Mucosa of stomach (tissue), 1 donor: Measurements from ENCODE around the gene FAM3B.
"Not testable (repeated sequence)": the region's sequence is repeated elsewhere in the genome, so short reads cannot be mapped to it uniquely, and the experiment has no call there.

Experiments
- H3K27me3 ChIP-seq: one replicate; pipeline ENCODE4 v1.7.0; 2013; ENCODE audit warnings: mild to moderate bottlenecking, low read length; ENCODE audit not compliant: control insufficient read depth, insufficient read depth
- H3K36me3 ChIP-seq: one replicate; pipeline ENCODE4 v1.7.0; 2013; ENCODE audit warnings: low read length; ENCODE audit not compliant: control insufficient read depth, insufficient read depth
- H3K4me1 ChIP-seq: one replicate; pipeline ENCODE4 v1.7.0; 2013; ENCODE audit warnings: mild to moderate bottlenecking, low read length; ENCODE audit not compliant: control insufficient read depth, insufficient read depth
- H3K4me3 ChIP-seq: one replicate; pipeline ENCODE4 v1.7.0; 2013; ENCODE audit warnings: low read length
- H3K9ac ChIP-seq: one replicate; pipeline ENCODE4 v1.7.0; 2013; ENCODE audit warnings: mild to moderate bottlenecking, low read length, moderate library complexity
- H3K9me3 ChIP-seq: one replicate; pipeline ENCODE4 v1.7.0; 2013; ENCODE audit warnings: mild to moderate bottlenecking, low read length, moderate library complexity; ENCODE audit not compliant: control insufficient read depth
- donor health status: Pancreatic carcinoma.

Gene FAM3B

DNA sequence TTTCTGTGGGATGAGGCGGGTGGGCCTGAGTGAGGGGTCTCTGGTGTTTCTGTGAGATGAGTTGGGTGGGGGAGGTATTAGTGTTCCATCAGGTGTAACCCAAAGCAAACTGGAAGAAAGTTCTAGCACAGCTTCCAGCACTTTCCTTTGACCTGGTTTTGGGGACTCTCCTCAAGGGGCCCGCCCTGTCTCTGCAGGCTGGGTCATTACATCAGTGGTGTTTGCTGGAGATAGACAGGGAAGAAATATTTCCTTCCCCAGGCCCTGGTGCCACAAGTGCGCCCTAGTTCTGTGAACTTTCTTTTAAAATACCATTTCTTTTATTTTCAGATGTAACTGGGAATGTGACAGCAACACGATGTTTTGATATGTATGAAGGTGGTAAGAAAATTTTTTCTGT lies 28.8 kb downstream of the FAM3B start:
- H3K4me1 ChIP-seq: peaks cover 26% of the 10 kb centered on the region
- H3K27me3 ChIP-seq: no peaks in the 10 kb centered on the region
- no peaks in the 10 kb centered on the region for H3K36me3 ChIP-seq
- H3K9me3 ChIP-seq: no peaks in the 10 kb centered on the region
- H3K9ac ChIP-seq: peak overlapping the region; percentile 20
- no peak overlapping the region for H3K4me3 ChIP-seq

DNA sequence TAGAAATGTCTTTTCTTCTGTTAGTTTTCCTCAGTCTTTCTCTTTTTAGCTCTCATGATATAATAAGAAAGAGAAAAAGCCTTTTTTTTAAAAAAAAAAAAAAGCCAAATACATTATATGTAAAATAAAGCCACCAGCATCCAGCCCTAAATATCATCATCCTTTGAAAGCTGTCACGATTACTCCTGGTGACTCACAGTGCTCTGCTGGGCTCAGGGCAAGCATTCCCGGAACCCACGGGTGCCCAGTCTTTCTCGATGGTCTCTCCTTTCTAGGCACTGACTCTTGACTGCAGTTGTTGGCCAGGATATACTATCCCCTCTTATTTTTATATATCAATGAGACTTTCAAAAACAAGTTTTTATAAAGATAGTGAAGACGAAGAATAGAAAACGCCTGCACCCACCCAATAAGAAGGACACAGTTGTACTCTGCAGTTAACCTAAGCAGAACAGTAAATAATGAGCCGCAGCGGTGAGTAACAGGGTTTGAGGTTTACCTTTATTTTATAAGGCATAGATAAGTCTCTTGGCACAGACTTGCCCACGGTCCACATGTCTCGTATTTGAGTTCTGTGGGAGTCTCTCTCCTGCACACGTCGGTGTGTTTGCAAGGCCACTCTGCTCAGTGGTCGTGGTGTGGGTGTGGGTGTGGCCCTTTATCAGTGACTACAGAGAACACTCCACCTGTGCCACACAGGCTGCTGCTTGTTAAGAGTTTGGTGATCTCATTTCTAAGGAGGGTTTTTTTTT lies 29.5 kb downstream of the FAM3B start:
- H3K36me3 ChIP-seq: no peaks in the 10 kb centered on the region
- H3K27me3 ChIP-seq: no peaks in the 10 kb centered on the region
- H3K4me3 ChIP-seq: no peak overlapping the region
- no peaks in the 10 kb centered on the region for H3K9me3 ChIP-seq
- peaks cover 26% of the 10 kb centered on the region for H3K4me1 ChIP-seq
- H3K9ac ChIP-seq: peak overlapping the region; percentile 40

DNA sequence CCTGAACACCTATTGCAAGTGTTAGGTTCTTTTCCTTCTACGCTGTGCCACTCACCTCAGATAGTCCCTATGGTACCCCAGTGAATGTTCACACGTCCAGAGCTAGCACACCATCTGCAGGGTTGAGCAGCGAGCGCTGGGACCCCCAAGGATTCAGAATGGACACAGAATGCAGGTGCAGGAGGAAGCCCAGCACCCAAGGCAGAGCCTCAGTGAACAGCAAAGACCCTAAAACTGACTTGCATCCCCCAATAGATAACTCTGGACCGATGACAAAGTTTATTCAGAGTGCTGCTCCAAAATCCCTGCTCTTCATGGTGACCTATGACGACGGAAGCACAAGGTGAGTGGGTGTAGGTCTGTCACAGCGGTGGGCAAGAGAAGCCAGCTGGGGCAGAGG lies 30.2 kb downstream of the FAM3B start:
- no peaks in the 10 kb centered on the region for H3K9me3 ChIP-seq
- H3K27me3 ChIP-seq: no peaks in the 10 kb centered on the region
- H3K9ac ChIP-seq: peak overlapping the region; percentile 40
- no peaks in the 10 kb centered on the region for H3K36me3 ChIP-seq
- H3K4me1 ChIP-seq: peaks cover 26% of the 10 kb centered on the region
- H3K4me3 ChIP-seq: no peak overlapping the region

DNA sequence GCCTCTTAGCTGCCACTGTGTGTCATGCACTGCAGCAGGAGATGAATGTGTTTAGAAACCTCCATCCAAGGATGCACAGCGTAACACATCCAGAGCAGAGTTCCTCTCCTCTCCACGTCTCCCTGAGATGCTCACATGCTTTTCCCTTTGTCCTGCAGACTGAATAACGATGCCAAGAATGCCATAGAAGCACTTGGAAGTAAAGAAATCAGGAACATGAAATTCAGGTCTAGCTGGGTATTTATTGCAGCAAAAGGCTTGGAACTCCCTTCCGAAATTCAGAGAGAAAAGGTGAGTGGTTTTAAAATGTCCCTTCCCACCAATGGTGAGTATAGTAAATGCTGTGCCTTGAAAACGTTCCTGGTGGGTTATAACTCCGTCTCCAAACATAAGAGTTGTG lies 31.8 kb downstream of the FAM3B start:
- Histone ChIP-seq H3K9ac (no peak overlapping the region), H3K27me3 (no peaks in the 10 kb centered on the region), H3K36me3 (no peaks in the 10 kb centered on the region), H3K4me3 (no peak overlapping the region), H3K4me1 (peaks cover 26% of the 10 kb centered on the region), H3K9me3 (no peaks in the 10 kb centered on the region)

DNA sequence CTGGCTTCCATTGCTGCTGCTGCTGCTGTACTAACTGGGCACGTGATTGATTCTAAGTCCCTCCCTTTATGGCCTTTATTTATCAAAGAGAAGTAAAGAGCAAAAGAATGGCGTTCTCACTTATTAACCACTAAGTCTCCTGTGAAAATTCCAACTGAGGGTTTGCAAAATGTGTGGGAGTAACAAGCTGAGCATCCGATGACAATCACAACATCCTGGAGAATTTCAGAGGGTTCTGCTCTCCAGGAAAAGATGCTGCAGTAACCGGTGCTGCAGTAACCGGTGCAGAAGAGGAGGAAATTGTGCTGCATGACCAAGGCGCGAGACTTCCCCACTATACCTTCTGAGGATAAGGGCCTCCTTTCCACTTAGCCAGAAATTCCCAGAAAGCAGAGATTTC lies 32.5 kb downstream of the FAM3B start:
- Histone ChIP-seq H3K27me3 (no peaks in the 10 kb centered on the region), H3K4me1 (peaks cover 26% of the 10 kb centered on the region), H3K4me3 (no peak overlapping the region), H3K9ac (no peak overlapping the region), H3K36me3 (no peaks in the 10 kb centered on the region), H3K9me3 (no peaks in the 10 kb centered on the region)

DNA sequence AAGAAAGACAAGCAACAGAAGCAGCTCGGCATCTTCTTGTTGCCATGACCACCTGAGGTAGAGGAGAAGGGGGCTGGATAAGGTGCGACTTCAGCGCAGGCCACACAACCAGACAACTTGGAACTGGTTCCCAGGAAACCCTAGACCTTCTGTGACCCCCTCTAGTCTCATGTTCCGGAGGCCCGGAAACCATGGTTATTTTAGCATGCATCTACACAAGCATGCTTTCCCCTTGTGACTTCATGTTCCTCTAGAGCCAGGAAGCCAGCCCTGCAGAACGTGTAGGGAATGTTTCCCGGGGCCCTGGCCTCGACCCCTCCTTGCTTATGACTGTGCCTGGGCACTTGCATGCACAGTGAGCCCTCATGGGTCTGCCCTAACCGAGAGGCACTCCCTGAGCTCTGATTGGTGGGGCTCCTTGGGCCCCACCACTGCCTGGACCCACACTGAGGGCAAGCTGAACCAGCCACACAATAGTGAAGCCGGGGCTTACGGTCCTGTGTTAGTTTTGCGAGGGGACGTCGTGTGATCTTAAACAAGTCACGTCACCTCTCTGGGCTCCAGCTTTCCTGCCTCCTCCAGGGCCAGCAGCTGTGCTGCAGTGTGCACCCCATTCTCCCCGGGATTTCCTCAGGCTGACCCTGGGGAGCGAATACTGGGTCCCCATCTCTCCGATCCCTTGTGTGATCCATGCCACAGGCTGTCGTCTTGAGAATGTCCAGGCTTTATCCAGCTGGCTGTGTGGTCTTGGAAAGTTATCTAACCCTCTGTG lies 33.2 kb downstream of the FAM3B start:
- Histone ChIP-seq H3K36me3 (no peaks in the 10 kb centered on the region), H3K9ac (no peak overlapping the region), H3K4me1 (peaks cover 24% of the 10 kb centered on the region), H3K9me3 (no peaks in the 10 kb centered on the region), H3K4me3 (no peak overlapping the region), H3K27me3 (no peaks in the 10 kb centered on the region)

DNA sequence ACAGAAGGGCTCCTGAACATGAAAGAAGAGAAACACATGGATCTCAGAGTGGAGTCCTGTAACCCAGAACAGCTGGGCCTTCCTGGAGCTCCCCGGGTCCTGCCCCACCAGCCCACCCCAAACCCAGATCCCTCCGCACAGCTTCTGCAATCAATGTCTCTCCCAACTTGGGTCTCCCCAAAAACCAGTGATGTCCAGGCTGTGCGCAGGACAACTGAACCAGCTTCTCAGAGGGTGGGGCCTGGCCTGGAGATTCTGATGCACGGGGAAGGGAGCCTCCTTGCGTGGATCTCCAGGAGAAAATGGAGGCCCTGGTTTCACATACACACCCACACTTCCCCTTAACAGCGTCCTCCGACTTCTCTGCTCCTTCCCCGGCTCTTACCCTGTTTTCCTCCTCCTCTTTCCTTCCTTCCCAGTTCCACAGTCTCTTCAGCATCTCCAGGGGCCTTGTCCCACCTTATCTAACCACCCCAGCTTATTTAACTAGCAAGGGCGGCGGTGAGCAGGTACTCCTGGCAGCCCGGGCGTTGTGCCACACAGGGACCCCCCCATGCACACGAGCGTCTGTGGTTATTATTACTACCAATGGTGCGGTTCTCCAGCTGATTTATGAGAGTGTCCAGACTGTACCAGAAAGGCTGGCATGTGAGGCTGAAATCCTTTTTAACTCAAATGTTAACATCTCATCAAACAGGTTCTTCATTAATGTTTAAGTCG lies 34.0 kb downstream of the FAM3B start:
- Histone ChIP-seq H3K36me3 (no peaks in the 10 kb centered on the region), H3K4me1 (peaks cover 18% of the 10 kb centered on the region), H3K9ac (no peak overlapping the region), H3K9me3 (no peaks in the 10 kb centered on the region), H3K27me3 (no peaks in the 10 kb centered on the region), H3K4me3 (no peak overlapping the region)

DNA sequence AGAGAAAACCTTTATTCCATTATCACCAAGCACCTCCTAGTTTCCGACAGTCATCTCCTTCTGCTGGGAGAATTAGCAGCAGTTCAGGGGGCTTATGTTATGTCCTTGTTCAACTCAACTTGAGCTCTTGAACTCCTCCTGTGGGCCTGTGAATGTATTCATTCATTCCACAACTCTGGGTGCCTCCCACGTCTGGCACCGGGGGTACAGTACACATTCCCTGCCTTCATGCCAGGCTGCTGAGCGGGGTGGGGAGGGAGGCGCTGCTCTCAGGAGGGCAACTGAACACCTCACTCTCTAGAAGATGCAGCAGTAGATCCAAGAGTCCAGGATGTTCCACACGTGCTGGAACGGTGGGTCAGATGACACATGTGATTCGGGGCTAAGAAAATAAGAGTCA lies 40.9 kb downstream of the FAM3B start:
- H3K9ac ChIP-seq: no peak overlapping the region
- H3K4me3 ChIP-seq: no peak overlapping the region
- H3K36me3 ChIP-seq: no peaks in the 10 kb centered on the region
- no peaks in the 10 kb centered on the region for H3K27me3 ChIP-seq
- H3K4me1 ChIP-seq: peaks cover 46% of the 10 kb centered on the region
- H3K9me3 ChIP-seq: no peaks in the 10 kb centered on the region

DNA sequence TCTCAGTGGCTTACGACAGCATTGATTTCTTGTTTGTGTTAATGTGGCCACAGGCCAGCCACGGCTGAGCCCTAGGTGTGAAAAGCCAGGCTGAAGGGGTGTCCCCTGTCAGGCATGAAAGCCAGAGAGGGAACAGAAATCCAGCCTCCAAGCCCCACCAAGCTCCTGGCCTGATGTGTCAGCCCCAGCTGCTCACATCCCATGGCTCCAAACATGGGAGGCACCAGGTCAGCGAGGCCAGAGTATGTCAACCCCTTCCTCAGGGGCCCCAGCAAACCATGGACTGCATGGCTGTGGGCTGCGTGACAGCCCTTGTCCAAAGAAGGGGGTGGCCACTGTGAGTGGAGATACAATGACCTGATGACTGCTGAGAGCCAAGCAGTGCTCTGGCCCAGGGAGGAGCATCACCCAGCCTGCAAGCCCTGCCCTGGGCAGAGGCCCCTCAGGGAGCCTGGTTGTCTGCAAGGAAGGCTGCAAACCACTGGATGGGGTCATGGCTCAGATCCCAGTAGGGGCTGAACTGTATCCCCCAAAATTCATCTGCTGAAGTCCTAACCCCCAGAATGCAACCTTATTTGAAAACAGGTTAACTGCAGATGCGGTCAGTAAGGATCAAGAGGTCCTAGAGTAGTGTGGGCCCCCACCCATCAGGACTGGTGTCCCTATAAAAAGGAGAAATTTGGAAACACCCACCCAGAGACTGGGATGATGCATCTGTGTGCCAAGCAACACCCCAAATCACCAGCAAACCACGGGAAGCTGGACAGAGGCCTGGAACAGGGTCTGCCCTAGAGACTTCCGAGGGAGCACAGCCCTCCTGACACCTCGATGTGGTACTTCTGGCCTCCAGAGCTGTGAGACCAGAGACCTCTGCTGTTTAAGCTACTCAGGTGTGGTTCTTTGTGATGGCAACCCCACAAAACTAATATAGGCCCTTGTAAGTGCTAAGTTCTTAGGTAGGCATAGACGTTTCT lies 41.9 kb downstream of the FAM3B start:
- Histone ChIP-seq H3K27me3 (no peaks in the 10 kb centered on the region), H3K4me3 (no peak overlapping the region)

DNA sequence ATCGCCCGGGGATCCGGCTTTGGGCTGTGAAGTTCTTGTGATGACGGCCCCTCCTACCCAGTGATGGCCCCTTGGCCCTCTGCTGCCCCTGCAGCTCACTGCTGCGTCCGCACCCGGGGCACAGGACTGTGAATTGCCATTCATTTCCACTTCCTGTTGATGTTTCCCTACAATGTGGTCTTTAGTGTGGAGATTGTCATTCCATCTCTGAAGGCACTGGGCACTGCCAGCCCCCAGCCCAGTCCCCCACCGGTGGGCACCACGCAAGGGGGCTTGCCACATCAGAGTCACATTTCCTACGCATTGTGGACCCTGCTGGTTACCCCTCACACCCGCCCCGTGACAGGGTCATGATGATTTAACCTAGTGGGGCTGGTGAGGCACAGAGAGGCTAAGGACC lies 42.7 kb downstream of the FAM3B start:
- H3K4me1 ChIP-seq: peaks cover 63% of the 10 kb centered on the region
- H3K36me3 ChIP-seq: no peaks in the 10 kb centered on the region
- no peaks in the 10 kb centered on the region for H3K9me3 ChIP-seq
- no peaks in the 10 kb centered on the region for H3K27me3 ChIP-seq
- H3K9ac ChIP-seq: no peak overlapping the region
- H3K4me3 ChIP-seq: no peak overlapping the region

More for the DNA sequence above, 41.9 kb downstream of the FAM3B start:
- Histone ChIP-seq H3K9me3 (no peaks in the 10 kb centered on the region), H3K36me3 (no peaks in the 10 kb centered on the region), H3K4me1 (peaks cover 55% of the 10 kb centered on the region), H3K9ac (no peak overlapping the region)

DNA sequence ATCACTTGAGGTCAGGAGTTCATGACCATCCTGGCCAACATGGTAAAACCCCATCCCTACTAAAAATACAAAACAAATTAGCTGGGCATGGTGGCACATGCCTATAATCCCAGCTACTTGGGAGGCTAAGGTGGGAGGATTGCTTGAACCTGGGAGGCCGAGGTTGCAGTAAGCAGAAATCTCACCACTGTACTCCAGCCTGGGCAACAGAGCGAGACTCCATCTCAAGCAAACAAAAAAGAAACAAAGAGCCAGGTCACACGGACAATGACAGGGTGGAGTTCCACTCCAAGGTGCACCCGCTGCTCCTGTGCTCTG lies 43.1 kb downstream of the FAM3B start:
- not testable (repeated sequence) for H3K27me3 ChIP-seq

More for the DNA sequence above, 43.1 kb downstream of the FAM3B start:
- not testable (repeated sequence) for H3K4me3 ChIP-seq, H3K9me3 ChIP-seq, H3K36me3 ChIP-seq
- peaks cover 64% of the 10 kb centered on the region for H3K4me1 ChIP-seq
- peak overlapping the region; percentile 19 for H3K9ac ChIP-seq
